ENCODE data around the gene PDE9A. TPM values are rescaled to one million over a fixed set of nuclear protein-coding genes. Genes with fewer than 3 reads are reported as not detected.

PDE9A gene
- total RNA-seq, 2 experiments from 2014 or later = 4.7 to 6.1 TPM

DNA sequence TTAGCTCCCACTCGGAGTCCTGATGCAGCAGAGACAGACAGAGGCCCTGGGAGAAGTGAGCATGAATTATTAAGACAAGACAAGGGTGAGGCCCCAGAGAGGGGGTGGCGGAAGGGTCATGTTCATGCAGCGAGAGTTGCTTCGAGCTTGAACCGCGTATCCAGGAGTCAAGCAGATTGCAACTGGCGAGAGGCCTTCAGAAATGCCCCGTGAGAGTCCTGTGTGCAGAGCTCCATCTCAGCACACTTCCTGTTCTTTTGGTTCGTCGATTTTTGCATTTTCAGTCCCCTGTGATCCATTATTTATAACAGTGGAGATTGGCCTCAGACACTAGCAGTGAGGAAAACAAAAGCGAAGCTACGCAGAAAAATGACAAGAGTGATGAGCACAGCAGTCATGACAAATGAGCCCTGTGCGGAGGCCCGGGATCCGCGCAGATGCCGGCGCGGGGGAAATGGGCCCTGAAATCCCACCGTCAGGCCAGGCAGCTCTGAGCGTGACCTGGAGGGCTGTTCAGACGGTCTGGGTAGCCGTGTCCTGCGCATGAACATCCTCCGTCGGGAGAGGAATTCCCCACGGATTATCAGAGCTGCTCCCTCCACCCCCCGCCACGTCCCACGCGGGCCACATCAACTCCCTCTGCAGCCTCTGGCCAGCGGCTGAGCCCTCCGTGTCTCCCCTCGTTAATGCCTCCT is 15.0 kb downstream of the PDE9A start:
- H3K9me3 Mint-ChIP-seq = no peaks in the 10 kb centered on the region
- no peak for DNase-seq
- POLR2A ChIA-PET = no interaction called here

DNA sequence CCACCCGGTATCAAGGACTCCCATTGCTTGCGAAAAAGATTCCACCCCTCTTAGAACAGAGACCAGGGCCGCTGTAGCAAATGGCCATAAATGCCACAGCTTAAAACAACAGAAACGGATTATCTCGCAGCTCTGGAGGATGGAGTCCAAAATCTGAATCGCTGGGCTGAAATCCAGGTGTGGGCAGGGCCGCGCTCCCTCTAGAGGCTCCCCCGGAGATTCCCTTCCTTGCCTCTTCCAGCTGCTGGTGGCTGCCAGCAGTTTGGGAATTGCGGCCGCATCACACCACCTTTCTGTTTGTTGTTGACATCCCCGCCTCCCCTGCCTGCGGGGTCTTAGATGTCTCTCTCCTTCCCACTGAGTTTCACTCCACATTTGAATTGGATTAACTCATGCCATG is 15.6 kb downstream of the PDE9A start:
- no peaks in the 10 kb centered on the region for H3K9me3 Mint-ChIP-seq
- H3K27me3 Mint-ChIP-seq = no peaks in the 10 kb centered on the region
- no peak overlapping the region for H3K4me3 Mint-ChIP-seq
- DNase-seq = no peak
- no peaks in the 10 kb centered on the region for H3K36me3 Mint-ChIP-seq (ENCODE audit: low read depth)
- peaks cover 6% of the 10 kb centered on the region for H3K4me1 Mint-ChIP-seq
- ChIA-PET CTCF (interaction anchor here (0.9 to 1.0 kb wide), 2 partner anchors 16 to 157 kb away, joined by 3 to 4 read pairs; no protein-coding TSS in a partner anchor), POLR2A (no interaction called here)
- no peak overlapping the region for H3K27ac Mint-ChIP-seq

More for the DNA sequence above, 15.0 kb downstream of the PDE9A start:
- no peaks in the 10 kb centered on the region for H3K36me3 Mint-ChIP-seq (ENCODE audit: low read depth)
- H3K27me3 Mint-ChIP-seq = no peaks in the 10 kb centered on the region
- H3K4me3 Mint-ChIP-seq = no peak overlapping the region
- H3K4me1 Mint-ChIP-seq = peaks cover 6% of the 10 kb centered on the region
- CTCF ChIA-PET = interaction anchor here (0.9 to 1.1 kb wide), 4 partner anchors 12 to 156 kb away, joined by 3 to 4 read pairs (median 4); no protein-coding TSS in a partner anchor
- H3K27ac Mint-ChIP-seq = no peak overlapping the region

DNA sequence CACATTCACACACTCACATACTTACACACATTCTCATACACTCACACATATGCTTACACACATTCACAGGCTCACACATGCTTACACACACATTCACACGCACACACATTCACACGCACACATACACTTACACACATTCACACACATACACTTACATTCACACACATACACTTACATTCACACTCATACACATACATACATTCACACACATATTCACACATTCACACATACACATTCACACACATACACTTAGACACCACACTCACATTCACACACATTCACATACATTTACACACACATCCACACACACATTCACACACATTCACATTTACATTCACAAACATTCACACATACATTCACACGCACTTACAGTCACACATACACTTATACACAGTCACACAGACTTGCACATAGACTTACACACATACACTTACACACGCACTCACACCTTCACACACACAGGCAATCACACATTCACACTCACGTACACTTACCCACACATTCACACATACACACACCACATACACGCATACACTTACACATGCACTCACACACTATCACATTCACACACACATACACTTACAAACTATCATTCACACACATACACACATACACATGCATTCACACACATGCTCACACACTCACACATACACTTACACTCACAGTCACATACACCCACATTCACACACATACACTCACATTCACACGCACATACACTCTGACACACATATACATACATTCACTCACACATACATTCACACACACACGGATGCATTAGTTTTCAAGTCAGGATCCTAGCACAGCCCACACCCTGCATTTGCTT is 16.8 kb downstream of the PDE9A start:
- no peak for DNase-seq
- POLR2A ChIA-PET = no interaction called here
- Mint-ChIP-seq H3K9me3 (no peaks in the 10 kb centered on the region), H3K4me3 (no peak overlapping the region), H3K27me3 (no peaks in the 10 kb centered on the region), H3K27ac (no peak overlapping the region), H3K36me3 (ENCODE audit: low read depth) (no peaks in the 10 kb centered on the region), H3K4me1 (peaks cover 3% of the 10 kb centered on the region)
- CTCF ChIA-PET = interaction anchor here (0.9 kb wide), 1 partner anchor 10 kb away, joined by 3 read pairs; no protein-coding TSS in a partner anchor

DNA sequence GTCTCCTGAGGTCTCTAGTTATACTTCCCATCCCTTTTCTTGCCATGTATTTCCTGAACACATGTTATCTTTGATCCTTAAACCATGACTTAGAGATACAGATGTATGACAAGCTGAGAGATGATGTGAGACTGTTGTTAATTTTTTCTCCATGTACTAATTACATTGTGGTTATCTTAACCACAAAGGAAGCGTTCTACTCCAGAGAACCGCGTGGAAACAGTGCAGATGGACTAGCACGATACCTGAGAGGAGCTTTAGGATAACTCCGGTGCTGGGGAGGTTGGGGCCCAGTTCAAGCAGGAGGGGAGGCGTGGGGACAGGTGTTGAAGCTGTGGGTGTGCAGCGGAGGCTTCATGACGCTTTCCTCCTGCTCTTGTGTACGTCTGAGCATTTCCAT is 17.5 kb downstream of the PDE9A start:
- Mint-ChIP-seq H3K36me3 (ENCODE audit: low read depth) (no peaks in the 10 kb centered on the region), H3K4me1 (no peaks in the 10 kb centered on the region), H3K4me3 (no peak overlapping the region), H3K9me3 (no peaks in the 10 kb centered on the region), H3K27ac (no peak overlapping the region), H3K27me3 (no peaks in the 10 kb centered on the region)
- CTCF ChIA-PET = interaction anchor here (0.9 kb wide), 1 partner anchor 10 kb away, joined by 3 read pairs; no protein-coding TSS in a partner anchor
- no peak for DNase-seq
- POLR2A ChIA-PET = no interaction called here

DNA sequence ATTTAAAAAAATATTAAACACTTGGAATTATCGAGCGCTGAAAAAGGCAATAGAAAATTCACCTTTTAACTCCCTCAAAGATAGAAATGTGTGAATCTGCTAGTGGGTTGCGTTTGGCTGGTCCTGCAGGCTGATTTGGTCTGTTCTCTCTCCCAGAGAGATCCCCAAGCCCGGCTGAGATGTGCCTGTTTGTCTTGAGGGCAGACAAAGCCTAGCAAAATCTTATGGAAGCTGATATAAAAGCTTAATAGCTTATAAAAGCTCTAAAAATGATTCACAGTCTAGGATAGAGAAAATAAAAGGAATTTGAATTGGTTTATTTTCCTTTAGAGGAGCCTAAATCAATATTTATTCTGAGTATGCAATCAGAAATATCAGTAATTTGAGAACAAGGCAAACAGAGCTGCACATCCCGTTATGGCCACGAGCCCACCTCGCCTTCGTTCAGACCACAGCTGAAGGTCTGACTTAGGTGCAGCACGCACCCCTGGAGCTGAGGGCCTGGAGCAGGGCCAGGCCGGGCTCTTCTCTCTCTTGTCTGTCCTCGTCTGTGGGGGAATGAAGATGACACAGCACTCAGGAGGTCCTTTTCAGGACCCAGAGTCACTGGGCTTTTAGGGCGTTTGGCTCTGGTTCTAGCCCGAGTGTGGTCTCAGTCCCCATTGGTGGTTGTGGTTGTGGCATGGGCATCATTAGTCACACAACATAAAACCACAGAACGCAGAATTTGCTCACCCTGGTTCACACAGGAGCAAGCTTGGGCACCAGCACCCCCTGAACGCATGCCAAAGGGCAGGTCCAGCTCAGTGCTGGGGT is 18.6 kb downstream of the PDE9A start:
- DNase-seq = no peak
- no peaks in the 10 kb centered on the region for H3K9me3 Mint-ChIP-seq
- no peaks in the 10 kb centered on the region for H3K27me3 Mint-ChIP-seq
- CTCF ChIA-PET = interaction anchor here (0.7 to 1.1 kb wide), 3 partner anchors 11 to 79 kb away, joined by 3 to 4 read pairs (median 3); no protein-coding TSS in a partner anchor
- POLR2A ChIA-PET = no interaction called here
- no peak overlapping the region for H3K4me3 Mint-ChIP-seq
- no peaks in the 10 kb centered on the region for H3K36me3 Mint-ChIP-seq (ENCODE audit: low read depth)
- H3K27ac Mint-ChIP-seq = no peak overlapping the region
- H3K4me1 Mint-ChIP-seq = no peaks in the 10 kb centered on the region

DNA sequence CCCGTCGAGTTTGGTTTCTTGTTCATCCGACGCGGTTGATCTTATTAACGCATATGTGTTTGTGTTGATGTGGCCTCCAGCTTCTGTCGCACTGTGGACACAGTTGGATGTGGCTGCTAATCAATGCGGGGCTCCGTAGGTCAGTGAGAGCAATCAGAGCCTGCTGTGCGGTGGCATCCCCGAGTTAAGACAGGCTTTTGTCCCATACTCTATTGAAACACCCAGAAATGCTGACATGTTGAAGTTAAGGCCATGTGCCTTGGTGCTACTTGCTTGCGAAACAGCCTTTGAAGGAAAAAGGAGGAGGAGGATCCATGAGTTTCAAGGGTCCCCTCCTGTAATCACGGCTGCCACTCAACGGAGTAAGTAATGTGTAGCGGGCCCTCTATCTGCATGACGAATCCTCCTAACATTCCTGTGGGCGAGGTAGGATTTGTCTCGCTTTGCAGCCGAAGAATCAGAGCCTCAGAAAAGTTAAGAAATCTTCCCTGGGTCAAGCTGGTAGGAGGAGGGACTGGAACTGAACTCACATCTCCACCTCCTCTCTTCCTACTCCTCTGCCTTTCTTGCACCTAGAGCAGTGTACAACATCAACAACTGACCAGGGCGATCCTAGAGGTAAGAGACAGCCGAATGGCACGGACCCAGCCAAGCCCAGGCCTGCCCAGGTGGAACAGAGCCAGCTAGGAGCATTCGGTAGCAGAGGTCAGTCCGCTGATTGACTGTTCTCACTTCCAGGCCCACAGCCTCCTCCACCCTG is 19.5 kb downstream of the PDE9A start:
- Mint-ChIP-seq H3K36me3 (ENCODE audit: low read depth) (no peaks in the 10 kb centered on the region), H3K27ac (no peak overlapping the region), H3K4me1 (peaks cover 6% of the 10 kb centered on the region), H3K4me3 (no peak overlapping the region), H3K27me3 (no peaks in the 10 kb centered on the region), H3K9me3 (no peaks in the 10 kb centered on the region)
- ChIA-PET CTCF (interaction anchor here (1.1 kb wide), 1 partner anchor 12 kb away, joined by 3 read pairs; no protein-coding TSS in a partner anchor), POLR2A (no interaction called here)
- no peak for DNase-seq

DNA sequence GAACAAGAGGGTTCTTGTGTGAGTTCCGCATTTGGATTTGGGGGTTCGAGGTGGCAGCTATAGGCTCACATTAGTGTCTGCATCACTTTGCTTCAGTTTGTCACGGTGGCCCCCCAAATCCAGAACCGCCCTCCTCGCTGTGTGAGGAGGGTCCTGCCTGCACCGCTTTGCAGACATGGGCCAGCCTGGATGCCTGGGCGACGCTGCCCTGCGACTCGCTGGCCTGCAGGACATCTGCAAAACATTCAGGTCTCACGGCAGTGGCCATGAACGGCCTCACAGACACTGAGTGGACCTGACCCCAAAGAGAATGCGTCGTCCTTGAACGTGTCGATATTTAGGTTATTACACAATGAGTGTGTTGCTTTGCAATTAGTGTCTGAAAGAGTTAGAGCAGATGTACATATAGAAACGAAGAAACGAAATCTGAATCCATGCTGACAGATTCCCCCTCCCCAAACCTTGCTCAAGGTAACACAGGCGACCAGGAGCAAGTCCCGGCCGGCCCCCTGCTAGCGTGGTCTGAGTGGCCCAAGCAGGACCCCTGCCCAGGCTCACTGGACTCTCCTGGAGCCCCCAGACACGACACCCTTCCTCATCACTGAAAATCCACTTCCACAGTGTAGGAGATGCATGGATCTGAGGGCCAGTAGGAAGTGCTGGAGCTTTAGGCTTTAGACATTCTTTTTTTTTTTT is 20.4 kb downstream of the PDE9A start:
- Mint-ChIP-seq H3K27ac (no peak overlapping the region), H3K36me3 (ENCODE audit: low read depth) (no peaks in the 10 kb centered on the region), H3K27me3 (no peaks in the 10 kb centered on the region), H3K4me1 (peaks cover 12% of the 10 kb centered on the region), H3K4me3 (no peak overlapping the region), H3K9me3 (no peaks in the 10 kb centered on the region)
- CTCF ChIA-PET = no interaction called here
- no peak for DNase-seq
- POLR2A ChIA-PET = no interaction called here

DNA sequence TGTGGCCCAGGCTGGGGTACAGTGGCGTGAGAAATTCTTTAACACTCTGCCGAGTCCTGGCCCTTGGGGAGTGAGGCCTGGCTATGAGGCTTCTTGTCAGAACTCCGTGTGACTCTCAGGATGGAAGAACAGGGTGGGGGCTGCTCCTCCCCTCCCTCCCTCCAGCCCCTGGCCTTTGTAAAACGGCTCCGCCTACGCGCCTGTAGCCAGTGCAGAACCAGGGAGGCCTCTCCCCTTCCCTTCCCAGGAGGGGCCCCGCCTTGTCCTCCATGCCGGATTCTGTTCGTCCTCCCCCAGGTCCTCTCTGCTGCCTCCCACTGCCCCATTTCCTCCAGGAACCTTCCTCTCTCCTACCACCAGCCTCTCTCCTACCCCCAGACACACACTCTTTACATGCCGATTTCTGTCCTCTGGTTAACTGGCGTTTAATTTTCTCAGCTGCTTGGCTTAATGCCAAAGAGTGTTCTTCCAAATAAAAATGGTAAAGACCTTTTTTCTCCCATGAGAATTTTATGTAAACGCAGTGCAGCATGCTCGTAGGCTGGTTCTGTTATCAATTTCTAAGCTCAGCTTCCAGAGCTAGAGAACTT is 21.0 kb downstream of the PDE9A start:
- Mint-ChIP-seq H3K36me3 (ENCODE audit: low read depth) (no peaks in the 10 kb centered on the region), H3K9me3 (no peaks in the 10 kb centered on the region), H3K27me3 (no peaks in the 10 kb centered on the region), H3K27ac (no peak overlapping the region), H3K4me3 (no peak overlapping the region), H3K4me1 (peaks cover 13% of the 10 kb centered on the region)
- ChIA-PET POLR2A (no interaction called here), CTCF (interaction anchor here (0.6 kb wide), 1 partner anchor 19 kb away, joined by 3 read pairs; no protein-coding TSS in a partner anchor)
- no peak for DNase-seq

DNA sequence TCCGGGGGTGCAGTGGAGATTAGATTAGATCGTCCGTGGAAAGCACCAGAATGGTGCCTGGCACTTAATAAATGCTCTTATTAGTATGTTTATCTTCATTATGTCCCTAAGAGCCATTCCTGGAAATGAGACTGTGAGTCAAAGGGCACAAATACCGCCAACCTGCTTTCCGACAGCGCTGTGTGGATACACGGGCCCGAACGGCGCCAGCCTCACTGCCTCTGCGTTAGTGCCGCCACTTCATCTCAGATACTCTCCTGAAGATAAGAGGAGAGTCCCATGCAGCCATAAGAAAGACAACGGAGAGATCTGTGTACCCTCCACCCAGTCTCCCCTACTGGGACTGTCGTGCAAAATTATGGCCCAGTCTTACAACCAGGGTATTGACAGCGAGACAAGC is 22.0 kb downstream of the PDE9A start:
- ChIA-PET CTCF (no interaction called here), POLR2A (no interaction called here)
- Mint-ChIP-seq H3K27ac (no peak overlapping the region), H3K36me3 (ENCODE audit: low read depth) (no peaks in the 10 kb centered on the region), H3K27me3 (no peaks in the 10 kb centered on the region), H3K4me3 (no peak overlapping the region), H3K4me1 (peaks cover 16% of the 10 kb centered on the region), H3K9me3 (no peaks in the 10 kb centered on the region)
- no peak for DNase-seq

DNA sequence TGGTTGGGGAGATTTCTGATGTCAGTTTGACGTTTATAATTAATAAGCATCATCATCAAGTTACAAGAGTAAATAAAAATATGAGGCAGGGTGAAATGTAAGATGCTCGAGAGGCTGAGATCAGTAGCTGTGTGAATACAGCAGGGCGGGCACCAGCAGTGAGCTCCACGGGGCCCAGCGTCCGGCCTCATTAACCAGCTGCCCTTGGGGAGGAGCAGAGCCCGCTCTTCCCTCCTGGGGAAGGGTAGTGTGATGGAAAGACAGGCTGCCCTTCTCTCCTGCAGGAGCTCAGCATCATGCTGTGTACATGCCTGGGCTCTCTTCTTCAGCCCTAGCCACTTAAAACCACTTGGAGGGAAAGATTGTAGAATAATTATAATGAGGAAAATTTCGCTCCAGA is 23.4 kb downstream of the PDE9A start:
- Mint-ChIP-seq H3K27me3 (no peaks in the 10 kb centered on the region), H3K9me3 (no peaks in the 10 kb centered on the region), H3K36me3 (ENCODE audit: low read depth) (no peaks in the 10 kb centered on the region), H3K4me3 (no peak overlapping the region), H3K27ac (no peak overlapping the region), H3K4me1 (peaks cover 29% of the 10 kb centered on the region)
- CTCF ChIA-PET = interaction anchor here (1.0 kb wide), 1 partner anchor 11 kb away, joined by 4 read pairs; no protein-coding TSS in a partner anchor
- POLR2A ChIA-PET = no interaction called here
- no peak for DNase-seq

All from activated CD4-positive, alpha-beta T cell treated with anti-CD3 and anti-CD28 coated beads, Interleukin-2, amount 10 ng/mL, durations not matched to agents 7 days and 5 days (primary cell).